NCI-H774 (cell line): ENCODE results near the gene IL4.

ENCODE experiments used
- DNase-seq: peaks from one replicate; lab custom pipeline; 2025; lab: John Stamatoyannopoulos, UW

Gene IL4

DNA sequence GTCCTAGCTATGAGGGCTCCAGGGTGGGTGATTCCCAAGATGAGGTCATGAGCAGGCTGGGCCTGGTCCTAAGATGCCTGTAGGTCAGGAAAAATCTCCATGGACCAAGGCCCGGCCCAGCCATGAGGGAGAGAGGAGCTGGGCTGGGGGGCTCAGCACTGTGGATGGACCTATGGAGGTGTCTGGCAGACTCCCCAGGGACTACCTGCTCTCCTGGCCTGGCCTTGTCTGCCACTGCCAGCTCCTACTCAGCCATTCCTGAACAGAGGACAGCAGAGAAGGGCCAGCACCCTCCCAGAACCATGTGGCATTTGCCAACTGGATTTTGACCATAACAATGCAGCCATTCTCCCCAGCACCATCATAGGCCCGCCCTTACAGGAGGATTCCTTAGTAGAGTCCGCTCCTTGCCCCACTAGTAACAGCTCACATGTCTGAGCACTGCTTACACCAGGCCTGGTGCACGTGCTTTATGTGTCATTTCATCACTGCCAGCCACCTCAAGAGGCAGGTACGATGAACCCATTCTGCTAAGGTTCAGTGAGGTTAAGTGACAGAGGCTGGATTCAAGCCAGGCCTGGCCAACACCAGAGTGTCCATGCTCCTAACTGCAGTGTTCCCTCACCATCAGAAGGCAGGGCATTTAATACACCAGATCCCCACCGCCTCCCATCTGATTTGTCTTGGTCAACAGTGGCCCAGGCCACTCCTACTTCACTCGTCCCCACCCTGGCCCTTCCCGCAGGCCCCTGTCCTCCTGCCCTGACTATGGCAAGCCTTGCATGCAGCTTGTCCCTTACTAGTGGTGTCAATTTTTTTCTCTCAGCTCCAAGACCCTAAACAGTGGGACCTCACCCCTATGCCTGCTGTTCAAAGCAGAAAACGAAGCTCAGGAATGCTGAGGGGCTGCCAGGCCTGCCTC, 15.1 kb upstream of the IL4 start:
- DNase-seq, result no peak

DNA sequence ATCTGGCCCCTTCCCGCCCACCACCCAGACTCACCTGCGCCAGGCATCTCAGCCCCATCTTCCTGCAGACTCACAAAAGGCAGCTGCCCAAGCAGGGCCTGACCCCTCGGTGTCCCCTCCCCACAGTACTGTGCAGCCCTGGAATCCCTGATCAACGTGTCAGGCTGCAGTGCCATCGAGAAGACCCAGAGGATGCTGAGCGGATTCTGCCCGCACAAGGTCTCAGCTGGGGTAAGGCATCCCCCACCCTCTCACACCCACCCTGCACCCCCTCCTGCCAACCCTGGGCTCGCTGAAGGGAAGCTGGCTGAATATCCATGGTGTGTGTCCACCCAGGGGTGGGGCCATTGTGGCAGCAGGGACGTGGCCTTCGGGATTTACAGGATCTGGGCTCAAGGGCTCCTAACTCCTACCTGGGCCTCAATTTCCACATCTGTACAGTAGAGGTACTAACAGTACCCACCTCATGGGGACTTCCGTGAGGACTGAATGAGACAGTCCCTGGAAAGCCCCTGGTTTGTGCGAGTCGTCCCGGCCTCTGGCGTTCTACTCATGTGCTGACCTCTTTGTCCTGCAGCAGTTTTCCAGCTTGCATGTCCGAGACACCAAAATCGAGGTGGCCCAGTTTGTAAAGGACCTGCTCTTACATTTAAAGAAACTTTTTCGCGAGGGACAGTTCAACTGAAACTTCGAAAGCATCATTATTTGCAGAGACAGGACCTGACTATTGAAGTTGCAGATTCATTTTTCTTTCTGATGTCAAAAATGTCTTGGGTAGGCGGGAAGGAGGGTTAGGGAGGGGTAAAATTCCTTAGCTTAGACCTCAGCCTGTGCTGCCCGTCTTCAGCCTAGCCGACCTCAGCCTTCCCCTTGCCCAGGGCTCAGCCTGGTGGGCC, 13.9 kb upstream of the IL4 start:
- no peak for DNase-seq

DNA sequence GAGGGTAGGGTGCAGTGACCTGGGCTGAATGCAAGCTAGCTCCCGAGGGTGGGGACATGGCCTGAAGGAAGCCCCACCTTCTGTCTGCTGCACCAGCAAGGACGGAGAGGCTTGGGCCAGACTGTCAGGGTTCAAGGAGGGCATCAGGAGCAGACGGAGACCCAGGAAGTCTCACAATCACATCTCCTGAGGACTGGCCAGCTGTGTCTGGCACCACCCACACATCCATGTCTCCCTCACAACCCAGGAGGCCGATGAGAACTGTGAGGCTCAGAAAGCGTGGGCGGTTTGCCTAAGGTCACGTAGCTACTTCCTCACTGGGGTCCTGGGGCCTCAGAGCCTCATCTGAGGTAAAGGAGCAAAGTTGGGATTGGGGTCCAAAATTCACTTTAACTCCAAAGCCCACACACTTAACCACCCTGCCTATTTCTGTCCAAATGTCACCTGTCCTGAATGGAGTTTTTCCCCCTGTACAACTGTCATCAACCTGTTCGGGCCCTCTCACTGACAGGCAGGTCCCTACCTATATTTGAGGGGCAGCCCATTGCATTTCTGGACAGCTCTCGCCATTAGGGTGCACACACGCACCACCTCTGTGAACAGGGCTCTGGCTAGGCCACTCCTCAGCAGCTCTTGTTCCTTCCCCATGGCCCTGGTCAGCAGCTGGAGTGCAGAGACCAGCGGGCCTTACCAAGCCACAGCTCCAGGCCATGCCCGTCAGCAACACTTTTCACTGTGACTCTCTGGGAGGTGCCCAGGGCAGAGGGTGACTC, 12.4 kb upstream of the IL4 start:
- no peak for DNase-seq

DNA sequence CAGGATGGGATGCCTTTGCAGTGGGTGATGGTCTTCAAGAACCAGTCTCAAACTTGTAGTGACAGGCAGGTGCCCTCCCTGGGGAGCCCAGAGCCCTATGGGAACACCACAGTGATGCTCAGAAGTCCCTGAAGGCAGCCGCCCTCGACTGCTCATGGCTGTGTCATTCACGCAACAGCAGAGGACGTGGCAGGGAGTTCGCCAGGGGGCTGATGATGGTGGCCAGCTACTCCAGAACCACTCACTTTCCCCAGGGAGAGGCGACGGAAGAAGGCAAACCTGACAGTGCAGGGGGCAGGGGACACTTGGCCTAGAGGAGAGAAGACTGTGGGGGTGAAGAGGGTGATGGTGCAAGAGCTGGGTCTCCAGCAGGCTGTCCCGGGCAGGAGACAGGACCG, 11.8 kb upstream of the IL4 start:
- no peak for DNase-seq

DNA sequence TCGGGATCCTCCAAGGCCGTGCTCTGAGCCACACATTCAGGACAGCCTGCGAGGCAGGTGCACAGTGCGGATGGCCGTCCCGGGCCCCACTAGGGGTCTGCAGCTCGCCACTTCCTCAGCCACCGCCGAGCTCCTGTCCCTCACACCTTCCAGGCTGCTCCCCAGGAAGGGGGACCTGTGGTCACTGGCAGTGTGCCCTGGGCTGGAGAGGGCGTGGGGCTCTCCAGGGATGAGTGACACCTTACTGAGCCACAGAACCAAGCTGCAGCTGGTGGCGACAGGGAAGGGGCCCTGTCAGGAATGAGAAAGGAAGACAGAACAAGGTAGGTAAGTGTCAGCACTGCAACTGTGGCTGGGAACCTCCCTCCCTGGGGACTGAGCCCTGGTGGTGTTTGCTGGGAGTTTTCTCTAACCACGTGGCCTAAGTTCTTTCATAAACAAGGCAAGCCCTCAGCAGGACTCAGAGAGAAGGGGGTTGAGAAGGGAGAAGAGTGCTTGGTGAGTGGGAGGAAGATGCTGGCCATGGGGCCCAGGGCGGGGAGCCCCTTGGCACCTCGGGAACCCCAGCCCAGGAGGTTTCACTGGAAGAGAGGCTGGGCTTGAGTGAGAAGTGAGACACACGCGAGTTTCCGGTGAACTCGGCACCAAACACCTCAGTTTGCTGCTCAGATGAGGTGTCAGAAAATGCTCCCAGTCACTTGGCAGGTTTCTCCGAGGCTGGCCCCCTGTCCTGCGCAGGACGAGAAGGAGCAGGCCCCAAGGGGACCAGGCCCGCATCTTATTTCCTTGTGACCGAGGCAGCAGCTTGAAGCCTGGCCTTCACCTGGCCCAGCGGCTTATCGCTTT, 10.6 kb upstream of the IL4 start:
- no peak for DNase-seq

DNA sequence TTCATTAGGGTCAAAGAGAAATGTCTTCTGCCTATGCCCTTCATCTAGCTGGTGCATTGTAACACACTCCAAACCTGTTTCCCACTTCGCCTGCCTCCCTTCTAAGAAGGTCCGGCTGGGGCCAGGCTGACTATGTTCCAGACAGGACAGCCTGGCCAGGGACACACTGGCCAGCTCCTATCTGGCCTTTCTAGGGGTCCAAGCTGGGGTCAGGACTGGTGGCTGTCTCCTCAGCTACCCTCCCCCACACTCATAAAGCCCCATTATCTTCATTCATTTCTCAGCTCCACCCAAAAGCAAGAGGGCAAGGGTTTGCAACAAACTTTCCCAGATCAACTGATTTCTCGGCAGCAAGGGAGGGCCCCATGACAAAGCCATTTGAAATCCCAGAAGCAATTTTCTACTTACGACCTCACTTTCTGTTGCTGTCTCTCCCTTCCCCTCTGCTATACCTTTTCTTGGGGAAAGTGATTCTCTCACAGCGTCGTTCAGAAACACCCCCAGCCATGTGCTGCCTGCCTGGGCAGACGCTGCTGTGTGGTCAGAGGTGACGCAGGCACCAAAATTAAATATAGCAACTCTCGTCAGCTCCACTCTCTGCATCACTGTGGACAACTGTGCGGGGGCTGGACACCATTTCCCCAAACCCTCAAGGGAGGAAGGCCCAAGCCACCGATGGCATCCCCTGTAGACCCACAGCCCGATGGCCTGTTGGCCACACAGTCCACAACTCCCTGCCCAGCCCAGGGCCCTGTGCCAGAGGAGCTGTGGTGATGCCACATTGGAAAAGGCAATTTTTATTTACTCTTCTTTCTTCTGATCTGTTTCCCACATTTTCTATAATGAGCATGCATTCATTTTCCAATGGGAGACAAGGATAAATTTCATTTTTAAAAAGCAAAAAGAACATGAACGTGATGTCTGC, 9.8 kb upstream of the IL4 start:
- no peak for DNase-seq

DNA sequence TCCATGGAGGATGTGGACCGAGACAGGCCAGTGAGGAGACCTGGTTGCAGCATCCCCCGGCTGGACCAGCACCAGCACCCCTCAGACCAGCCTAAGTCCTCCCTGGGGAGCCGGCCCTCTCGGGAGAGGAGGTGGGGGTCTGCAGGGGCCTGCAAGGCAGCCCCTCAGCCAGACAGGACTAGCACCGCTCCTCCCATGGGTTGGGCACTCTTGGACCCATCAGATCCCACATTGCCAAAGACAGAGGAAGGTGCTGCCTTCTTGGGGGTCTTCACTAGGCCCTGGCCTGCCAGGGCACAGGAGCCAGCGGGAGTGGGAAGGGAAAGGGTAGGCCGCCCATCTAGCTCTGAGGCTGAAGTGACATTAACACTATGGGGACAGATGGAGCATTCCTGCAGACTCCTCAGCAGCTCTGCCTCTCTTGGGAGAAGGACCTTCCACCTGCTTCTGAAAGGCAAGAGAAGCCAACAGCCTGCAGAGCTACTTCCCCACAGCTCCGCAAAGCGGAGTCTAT, 9.0 kb upstream of the IL4 start:
- no peak for DNase-seq

DNA sequence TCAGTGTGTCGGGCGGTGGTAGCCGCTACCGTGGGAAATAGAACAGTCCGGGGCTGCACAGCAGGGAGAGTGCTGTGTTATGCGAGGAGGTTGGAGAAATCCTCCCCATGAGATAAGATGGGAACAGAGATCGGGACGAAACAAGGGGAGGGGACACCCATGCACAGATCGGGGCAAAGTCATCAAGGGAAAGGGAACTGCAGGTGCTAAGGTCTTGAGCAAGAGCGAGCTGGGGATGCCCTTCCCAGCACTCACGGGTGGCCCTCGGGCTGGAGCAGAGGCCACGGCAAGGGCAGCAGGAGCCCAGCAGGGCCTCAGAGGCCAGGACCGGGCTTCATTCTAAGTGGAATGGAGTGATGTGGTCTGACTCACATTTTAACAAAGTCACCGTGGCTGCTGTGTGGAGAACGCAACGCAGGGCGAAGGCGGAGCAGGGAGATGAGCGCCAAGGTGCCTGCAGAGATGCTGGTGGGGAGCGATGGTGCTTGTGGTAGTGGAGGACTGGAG, 8.2 kb upstream of the IL4 start:
- DNase-seq, result no peak

DNA sequence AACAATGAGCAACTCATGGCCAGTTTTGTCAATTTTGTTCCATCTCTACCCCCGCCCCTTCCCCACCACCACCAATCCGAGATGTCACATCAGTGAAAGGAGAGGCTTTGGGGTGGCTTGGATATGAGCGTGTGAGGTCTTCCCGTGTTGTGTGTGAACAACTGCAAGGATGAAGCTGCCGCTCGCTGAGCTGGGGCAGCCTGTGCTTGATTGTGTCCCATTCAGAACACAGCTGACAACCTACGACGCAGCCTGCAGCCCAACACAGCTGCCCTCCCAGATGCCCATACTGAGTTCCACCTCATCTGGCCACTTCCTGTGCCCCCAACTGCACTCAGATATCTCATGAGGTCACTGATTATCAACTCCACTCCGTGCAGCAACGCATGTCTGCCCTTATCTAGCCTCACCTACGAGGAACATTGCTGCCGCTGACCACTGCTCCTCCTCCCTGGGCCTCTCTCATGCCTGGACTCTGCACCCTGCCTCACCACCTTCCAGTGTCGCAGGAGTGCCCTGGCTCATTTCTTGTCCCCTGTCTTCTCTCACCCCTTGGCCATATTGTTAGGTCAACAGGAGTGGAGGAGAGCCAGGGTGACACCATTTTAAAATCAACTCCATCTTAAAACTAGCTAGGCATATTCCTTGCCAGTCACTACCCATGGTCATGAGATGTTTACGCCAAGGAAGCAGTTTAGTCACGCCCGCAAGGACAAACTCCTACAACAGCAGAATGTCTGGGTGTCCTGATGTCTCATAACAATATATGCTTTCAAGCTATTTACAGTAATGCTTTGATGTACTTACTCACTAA, 7.3 kb upstream of the IL4 start:
- DNase-seq, result no peak

DNA sequence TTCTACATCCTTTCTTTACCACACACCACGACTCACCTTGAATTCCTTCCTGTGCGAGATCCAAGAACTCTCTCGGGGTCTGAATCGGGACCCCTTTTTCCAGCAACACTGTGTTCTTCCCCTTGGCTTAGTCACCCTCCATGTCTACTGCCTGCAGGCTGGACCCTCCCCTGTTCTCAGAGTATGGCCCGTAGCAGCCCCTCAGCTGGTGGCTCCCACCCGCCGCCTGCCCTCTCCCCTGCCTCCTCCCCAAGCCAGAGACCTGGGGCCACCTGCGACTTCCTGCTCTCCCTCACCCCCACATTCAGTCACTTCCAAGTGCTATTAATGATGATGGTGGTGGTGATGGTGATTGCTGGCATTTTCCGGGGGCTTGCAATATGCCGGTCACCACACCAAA, 6.5 kb upstream of the IL4 start:
- DNase-seq, result no peak

DNA sequence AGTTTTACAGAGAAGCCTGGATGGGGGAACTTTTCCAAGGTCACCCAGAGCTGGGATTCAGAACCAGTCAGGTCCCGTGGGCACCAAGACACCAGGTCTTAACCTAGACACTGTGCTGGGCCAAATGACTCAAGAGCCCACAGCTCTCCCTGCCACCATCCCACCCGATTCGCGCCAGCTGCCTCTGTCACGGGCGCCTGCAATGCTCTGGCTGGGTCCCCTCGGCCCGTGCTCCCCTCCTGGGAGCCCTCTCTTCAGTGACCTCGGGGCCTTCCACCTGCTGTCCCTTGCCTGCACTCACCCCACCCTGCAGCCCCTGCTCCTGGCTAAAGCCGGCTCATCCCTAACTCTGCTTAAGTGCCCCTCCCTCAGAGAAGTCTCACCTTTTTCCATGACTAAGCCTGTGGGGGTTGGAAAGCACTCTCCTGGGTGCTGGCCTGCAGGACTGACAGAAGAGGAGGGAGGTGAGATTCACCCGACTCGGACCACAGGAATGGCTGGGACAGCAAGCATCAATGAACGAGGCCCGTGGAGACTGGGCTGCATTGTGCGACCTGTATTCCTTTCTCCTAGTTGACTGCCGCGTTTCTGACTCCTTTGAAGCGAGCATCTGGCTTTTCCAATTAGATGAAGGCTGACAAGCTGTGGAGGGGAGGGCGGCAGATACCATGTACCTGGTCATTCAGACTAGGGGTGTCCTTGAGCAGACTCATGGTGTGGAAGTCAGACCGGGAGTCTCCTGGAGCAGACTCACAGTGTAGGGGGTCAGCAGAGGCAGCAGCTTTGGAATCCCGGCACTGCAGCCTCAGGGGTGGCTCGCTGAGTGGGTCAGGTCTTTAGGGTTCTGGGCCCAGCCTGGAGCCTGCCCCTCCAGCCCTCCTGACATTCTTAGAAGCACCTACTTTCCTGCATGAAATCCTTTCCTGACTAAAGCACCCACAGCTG, 5.8 kb upstream of the IL4 start:
- DNase-seq, result no peak

DNA sequence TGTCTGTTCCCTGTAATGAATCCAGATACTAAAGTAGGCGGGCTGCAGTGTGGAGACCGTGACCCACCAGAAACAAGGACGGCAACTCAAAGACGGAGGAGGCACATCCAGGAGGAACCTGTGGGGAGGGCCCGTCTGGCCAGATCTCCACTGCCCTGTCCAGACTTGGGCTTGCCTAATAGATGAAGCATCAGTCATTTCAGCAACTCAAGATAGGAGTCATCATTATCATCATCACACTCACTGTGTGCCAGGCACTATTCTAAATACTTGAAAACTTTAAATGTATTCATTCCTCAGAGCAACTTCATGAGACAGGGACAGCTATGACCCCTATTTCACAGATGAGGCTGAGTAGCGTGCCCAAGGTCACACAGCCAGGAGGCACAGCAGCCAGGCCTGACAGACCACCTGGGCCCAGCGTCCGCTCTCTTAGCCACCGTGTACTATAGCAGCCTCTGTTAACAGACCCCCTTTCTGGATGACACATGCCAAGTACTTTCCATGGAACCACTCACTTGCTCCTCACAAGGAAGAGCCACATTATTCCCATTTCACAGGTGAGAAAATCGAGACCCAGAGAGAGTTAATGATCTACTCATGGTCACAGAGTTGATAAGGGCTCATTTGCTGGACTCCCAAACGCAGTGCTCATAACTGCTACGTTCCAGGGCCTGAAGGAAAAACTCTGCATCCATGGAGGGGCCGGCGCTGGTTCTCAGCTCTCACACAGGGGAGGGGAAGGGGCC, 4.9 kb upstream of the IL4 start:
- DNase-seq, result no peak

DNA sequence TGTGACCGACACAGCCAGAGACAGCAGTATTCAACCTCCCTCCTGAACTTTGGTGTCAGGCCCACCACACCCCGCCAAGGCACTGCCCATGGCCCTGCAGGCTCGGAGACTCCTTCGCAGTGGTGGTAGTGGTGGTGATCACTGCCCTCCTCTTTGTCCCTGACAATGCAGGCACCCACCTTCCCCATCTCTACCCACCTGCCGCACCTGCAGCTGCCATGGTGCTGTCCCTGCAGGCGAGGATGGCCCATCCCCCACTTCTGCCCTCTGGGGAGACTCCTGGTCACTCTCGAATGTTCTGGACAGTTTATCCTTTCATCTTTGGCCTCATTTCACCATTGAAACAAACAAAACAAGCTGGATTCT, 4.4 kb upstream of the IL4 start:
- DNase-seq, result no peak

DNA sequence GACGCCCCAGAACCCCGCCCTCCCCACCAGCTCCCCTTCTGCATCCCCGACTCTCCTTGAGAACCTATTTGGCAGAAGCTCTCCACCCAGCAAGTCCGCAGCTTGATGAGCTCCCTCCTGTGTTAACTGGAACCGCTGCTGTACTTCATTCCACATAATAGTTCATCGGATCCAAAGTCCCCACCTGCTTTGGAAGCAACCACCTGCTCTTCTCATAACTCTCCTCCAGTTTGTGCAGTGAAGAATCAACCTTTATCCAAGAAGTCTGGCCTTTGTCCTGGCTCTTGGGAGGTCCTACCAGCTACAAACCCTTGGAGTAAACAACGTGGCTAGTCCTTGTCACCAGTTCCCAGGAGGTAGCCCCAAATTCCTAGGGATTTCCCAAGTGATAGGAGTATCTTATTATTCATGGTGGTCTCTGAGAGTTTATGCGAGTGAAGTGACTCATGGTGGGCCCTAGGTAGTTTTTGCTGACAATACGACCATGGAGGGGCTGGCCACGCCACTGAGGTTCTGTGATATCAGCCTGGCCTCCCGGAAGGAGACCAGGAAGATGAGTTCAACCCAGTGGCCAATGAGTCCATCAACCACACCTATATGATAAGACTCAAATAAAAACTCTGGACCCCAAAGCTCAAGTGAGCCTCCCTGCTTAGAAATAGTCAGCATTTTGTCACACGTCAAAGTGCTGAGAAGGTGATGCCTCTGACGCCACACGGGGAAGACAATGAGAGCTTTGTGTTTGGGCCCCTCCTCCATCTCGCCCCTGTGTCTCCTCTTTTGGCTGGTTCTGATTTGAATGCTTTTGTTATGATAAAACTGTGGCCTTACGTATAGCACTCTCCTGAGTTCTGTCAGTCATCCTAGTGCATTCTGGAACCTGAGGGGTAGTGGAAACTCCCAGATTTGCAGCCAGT, 3.6 kb upstream of the IL4 start:
- DNase-seq, result no peak

DNA sequence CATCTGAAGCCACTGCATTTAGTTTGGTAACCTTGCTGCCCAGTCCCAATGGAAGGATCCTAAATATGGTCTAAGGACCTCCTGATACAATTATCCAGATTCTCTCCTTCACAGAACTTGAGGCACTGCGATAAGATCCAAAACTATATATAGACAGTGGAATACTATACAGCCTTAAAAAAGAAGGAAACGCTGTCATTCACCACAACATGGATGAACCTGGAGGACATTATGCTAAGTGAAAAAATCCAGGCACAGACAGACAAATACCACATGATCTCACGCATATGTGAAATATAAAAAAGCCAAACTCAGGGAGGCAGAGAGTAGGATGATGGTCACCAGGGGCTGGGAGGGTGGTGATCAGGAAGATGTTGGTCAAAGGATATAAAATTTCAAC, 2.8 kb upstream of the IL4 start:
- DNase-seq, result no peak

DNA sequence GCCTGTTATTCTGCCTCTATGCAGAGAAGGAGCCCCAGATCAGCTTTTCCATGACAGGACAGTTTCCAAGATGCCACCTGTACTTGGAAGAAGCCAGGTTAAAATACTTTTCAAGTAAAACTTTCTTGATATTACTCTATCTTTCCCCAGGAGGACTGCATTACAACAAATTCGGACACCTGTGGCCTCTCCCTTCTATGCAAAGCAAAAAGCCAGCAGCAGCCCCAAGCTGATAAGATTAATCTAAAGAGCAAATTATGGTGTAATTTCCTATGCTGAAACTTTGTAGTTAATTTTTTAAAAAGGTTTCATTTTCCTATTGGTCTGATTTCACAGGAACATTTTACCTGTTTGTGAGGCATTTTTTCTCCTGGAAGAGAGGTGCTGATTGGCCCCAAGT, 301 bp upstream of the IL4 start:
- DNase-seq, result no peak
